Common myeloid progenitor, CD34-positive (primary cell): ENCODE results near the gene KCNB1.
A peak's percentile ranks its signal among the peaks of the same experiment; 100 is the strongest.
"Not testable (repeated sequence)": the region's sequence is repeated elsewhere in the genome, so short reads cannot be mapped to it uniquely, and the experiment has no call there.

Experiments used
- CTCF ChIA-PET: fragments of 350-600 bp; sonication (Branson Sonifier 250); formaldehyde crosslinking; loops from one replicate; lab custom pipeline; 2021; ENCODE audit warnings: antibody characterized with exemption; lab: Charles Lee
- POLR2A ChIA-PET: fragments of 350-600 bp; sonication (Branson Sonifier 250); formaldehyde crosslinking; loops from one replicate; lab custom pipeline; 2021; ENCODE audit warnings: antibody characterized with exemption; lab: Charles Lee
- DNase-seq, 3 donors: peaks; one replicate each; pipeline versions ENCODE4 v3.0.0 to v3.0.0-alpha.2; 2013
- H3K27ac ChIP-seq, 2 experiments: 1 replicate in 1 of 2; 2 replicates in 1 of 2; pipeline ENCODE4 v1.7.0; 2013; ENCODE audit warnings: inconsistent platforms in 2 of 2, low read length in 2 of 2, mild to moderate bottlenecking in 2 of 2, low read depth in 1 of 2, moderate library complexity in 1 of 2; ENCODE audit not compliant: severe bottlenecking in 2 of 2, insufficient read depth in 1 of 2, poor library complexity in 1 of 2
- H3K27me3 ChIP-seq, 5 experiments: replicated peaks in 2 of 5; 1 replicate in 3 of 5; 2 replicates in 2 of 5; pipeline versions ENCODE4 v1.6.1 to v1.7.0; 2013; ENCODE audit warnings: low read length in 4 of 5, mild to moderate bottlenecking in 2 of 5, moderate library complexity in 2 of 5, inconsistent platforms in 1 of 5; ENCODE audit not compliant: insufficient read depth in 5 of 5, control insufficient read depth in 4 of 5
- H3K36me3 ChIP-seq, 4 experiments: 1 replicate in 2 of 4; 2 replicates in 2 of 4; pipeline versions ENCODE4 v1.6.1 to v1.7.0; 2013; ENCODE audit warnings: low read length in 3 of 4, control low read depth in 1 of 4, mild to moderate bottlenecking in 1 of 4; ENCODE audit not compliant: control insufficient read depth in 4 of 4, insufficient read depth in 4 of 4
- H3K4me1 ChIP-seq, 4 experiments: 1 replicate in 3 of 4; 2 replicates in 1 of 4; pipeline versions ENCODE4 v1.6.1 to v1.7.1; 2013; ENCODE audit warnings: low read length in 3 of 4, mild to moderate bottlenecking in 3 of 4, control low read depth in 1 of 4, inconsistent platforms in 1 of 4, moderate library complexity in 1 of 4; ENCODE audit not compliant: control insufficient read depth in 4 of 4, insufficient read depth in 4 of 4; ENCODE audit errors: control extremely low read depth in 1 of 4
- H3K4me3 ChIP-seq, 7 experiments: 1 replicate in 4 of 7; 2 replicates in 3 of 7; pipeline versions ENCODE4 v1.5.1 to v1.7.0; 2013; ENCODE audit warnings: mild to moderate bottlenecking in 7 of 7, low read length in 6 of 7, moderate library complexity in 6 of 7, inconsistent platforms in 2 of 7, low read depth in 2 of 7, control low read depth in 1 of 7; ENCODE audit not compliant: insufficient read depth in 4 of 7, control insufficient read depth in 1 of 7; ENCODE audit errors: extremely low read depth in 1 of 7
- H3K9me3 ChIP-seq, 5 experiments: 1 replicate in 4 of 5; 2 replicates in 1 of 5; pipeline versions ENCODE4 v1.6.1 to v1.7.1; 2013; ENCODE audit warnings: low read length in 4 of 5, mild to moderate bottlenecking in 2 of 5, inconsistent platforms in 1 of 5, low read depth in 1 of 5, moderate library complexity in 1 of 5; ENCODE audit not compliant: control insufficient read depth in 4 of 5, insufficient read depth in 2 of 5; ENCODE audit errors: control extremely low read depth in 1 of 5
- WGBS: methylation state at CpG from one replicate; pipeline ENCODE4 v1.1.5; 2013; ENCODE audit not compliant: insufficient coverage; 5-methylcytosine and 5-hydroxymethylcytosine counted together

KCNB1 gene

DNA sequence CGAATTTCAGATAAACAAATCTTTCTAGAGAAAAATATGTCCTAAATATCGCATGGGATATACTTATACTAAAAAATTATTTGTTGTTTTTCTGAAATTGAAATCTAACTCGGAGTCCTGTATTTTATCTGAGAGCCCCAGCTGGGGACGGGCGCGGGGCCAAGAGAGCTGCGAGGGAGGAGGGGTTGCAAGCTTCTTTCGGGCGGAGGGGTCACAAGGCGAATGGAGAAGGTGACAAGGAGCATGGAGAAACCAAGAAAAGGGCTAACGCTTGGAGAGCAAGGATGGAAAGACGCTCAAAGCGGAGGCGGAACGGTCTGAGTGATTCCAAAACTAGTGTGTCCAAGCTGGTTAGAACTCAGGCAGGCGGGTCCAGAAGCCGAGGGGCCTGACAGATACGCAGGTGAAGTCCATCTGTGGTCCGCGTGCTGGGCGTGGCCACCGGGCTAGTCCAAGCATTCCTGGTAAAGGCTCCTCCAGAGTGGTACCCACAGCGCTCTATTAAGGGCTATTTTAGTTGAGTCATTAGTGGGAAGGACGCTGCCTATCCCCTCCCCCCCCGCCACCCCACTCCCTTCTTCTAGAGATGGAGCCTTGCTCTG, 163.2 kb downstream of the KCNB1 start:
- peak overlapping the region; percentile 43 to 81 (median 71) for H3K4me3 ChIP-seq
- H3K27ac ChIP-seq, result no peak overlapping the region
- DNase-seq, result peak in 2 of 3 donors; percentile 68 to 75
- H3K36me3 ChIP-seq, result no peaks in the 10 kb centered on the region
- peaks cover 0 to 5% (median 0%) of the 10 kb centered on the region in 5 experiments for H3K9me3 ChIP-seq
- H3K27me3 ChIP-seq, result peaks cover 7 to 35% (median 15%) of the 10 kb centered on the region in 5 experiments
- peaks cover 0 to 43% (median 25%) of the 10 kb centered on the region in 4 experiments for H3K4me1 ChIP-seq
- CTCF ChIA-PET, result interaction anchor here (1.1 to 7.5 kb wide), 6 partner anchors 10 to 74 kb away, joined by 3 to 83 read pairs (median 8); no protein-coding TSS in a partner anchor
- POLR2A ChIA-PET, result interaction anchor here (1.0 to 2.0 kb wide), 2 partner anchors 9 to 41 kb away, joined by 3 to 6 read pairs; partner anchors contain the start of gene ZNFX1
- 14% methylated on average over 21 of the region's 25 CpGs for WGBS

DNA sequence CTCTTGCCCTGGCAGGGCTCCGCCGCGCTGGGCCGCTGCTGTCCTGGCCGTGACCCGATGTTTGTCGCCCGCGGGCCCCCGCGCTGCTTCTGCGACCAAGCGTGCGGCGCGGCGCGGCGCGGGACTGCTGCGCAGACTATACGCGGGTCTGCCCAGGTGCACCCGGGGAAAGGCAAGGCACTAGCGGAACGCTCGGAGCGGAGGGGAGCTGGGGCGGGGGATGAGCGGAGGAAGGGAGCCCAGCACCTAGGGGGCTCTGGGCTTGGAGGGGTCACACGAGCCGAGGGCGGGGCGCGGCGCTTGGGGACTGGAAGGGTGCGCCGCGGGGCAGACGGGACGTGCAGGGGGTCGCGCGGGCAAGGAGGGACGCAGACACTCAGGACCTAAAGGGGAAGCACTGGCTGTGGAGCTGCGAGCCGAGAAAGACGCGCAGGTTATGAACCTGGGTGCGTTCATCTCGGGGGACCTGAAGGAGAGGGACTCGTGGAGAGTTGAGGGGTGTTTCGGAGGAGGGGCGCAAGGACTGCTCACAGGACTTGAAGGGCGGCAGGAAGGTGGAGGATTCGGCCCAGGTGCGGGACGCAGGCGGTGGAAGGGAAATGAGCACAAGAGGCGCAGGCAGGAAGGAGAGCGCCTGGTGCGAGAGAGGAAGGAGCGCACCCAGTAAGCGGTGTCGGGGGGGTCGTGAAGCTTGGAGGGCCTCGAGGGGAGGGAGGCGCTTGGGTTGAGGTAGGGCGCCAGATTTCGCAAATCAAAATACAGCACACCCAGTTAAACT, 163.8 kb downstream of the KCNB1 start:
- CTCF ChIA-PET, result interaction anchor here (0.8 to 7.5 kb wide), 7 partner anchors 11 to 74 kb away, joined by 3 to 83 read pairs (median 4); no protein-coding TSS in a partner anchor
- H3K4me3 ChIP-seq, result peak overlapping the region; percentile 43 to 81 (median 71)
- H3K9me3 ChIP-seq, result peaks cover 0 to 5% (median 0%) of the 10 kb centered on the region in 5 experiments
- H3K27me3 ChIP-seq, result peaks cover 7 to 35% (median 15%) of the 10 kb centered on the region in 5 experiments
- H3K36me3 ChIP-seq, result no peaks in the 10 kb centered on the region
- WGBS, result 0% methylated on average over 29 of the region's 70 CpGs
- H3K27ac ChIP-seq, result no peak overlapping the region
- POLR2A ChIA-PET, result interaction anchor here (0.6 to 2.0 kb wide), 5 partner anchors 8 to 1413 kb away, joined by 3 to 6 read pairs (median 3); partner anchors contain the start of genes PARD6B and ZNFX1
- H3K4me1 ChIP-seq, result peaks cover 0 to 37% (median 18%) of the 10 kb centered on the region in 4 experiments
- peak in 2 of 3 donors; percentile 54 to 67 for DNase-seq

DNA sequence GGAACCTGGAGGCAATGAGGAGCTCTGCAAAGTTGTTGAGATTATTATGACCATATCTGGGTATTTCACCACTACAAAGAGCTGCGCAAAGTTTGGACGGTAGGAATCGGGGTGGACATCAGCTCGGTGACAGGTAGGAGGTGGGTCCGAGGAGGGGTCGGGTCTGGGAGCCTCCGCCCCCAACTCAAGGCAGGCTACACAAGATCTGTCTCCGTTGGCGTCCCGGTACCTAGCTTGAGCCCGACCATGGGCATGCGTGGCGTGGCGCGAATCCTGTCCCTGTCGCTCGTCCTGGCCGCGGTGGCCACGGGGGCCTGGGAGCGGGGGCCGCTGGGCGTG, 164.4 kb downstream of the KCNB1 start:
- WGBS, result 4% methylated on average over 22 of the region's 23 CpGs
- Histone ChIP-seq H3K4me3 (peak overlapping the region; percentile 40 to 81 (median 71)), H3K36me3 (no peaks in the 10 kb centered on the region), H3K27ac (no peak overlapping the region), H3K9me3 (peaks cover 0 to 5% (median 0%) of the 10 kb centered on the region in 5 experiments), H3K27me3 (peaks cover 7 to 35% (median 15%) of the 10 kb centered on the region in 5 experiments), H3K4me1 (peaks cover 0 to 34% (median 17%) of the 10 kb centered on the region in 4 experiments)
- POLR2A ChIA-PET, result interaction anchor here (0.8 to 2.0 kb wide), 3 partner anchors 40 to 71 kb away, joined by 3 to 6 read pairs (median 4); partner anchors contain the start of gene ZNFX1
- no peak for DNase-seq
- CTCF ChIA-PET, result interaction anchor here (0.8 to 7.1 kb wide), 4 partner anchors 16 to 73 kb away, joined by 3 to 83 read pairs (median 4); no protein-coding TSS in a partner anchor

DNA sequence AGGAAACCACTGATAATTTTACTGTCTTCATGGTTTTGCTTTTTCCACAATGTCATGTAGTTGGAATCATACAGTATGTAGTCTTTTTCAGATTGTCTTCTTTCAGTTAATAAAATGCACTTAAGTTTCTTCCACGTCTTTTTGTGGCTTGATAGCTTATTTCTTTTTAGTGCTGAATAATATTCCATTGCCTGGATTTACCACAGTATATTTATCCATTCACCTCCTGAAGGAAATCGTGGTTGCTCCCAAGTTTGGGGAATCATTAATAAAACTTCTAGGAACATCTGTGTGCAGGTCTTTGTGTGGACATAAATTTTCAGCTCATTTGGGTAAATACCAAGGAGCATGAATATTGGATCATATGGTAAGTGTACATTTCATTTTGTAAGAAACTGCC, 165.8 kb downstream of the KCNB1 start:
- Histone ChIP-seq H3K27me3 (peaks cover 7 to 35% (median 15%) of the 10 kb centered on the region in 5 experiments), H3K27ac (no peak overlapping the region), H3K9me3 (peaks cover 0 to 5% (median 0%) of the 10 kb centered on the region in 5 experiments), H3K4me3 (no peak overlapping the region), H3K4me1 (peaks cover 0 to 29% (median 17%) of the 10 kb centered on the region in 4 experiments), H3K36me3 (no peaks in the 10 kb centered on the region)
- ChIA-PET POLR2A (no interaction called here), CTCF (no interaction called here)
- WGBS, result no CpG with 5 or more reads among the region's 2 CpGs
- no peak for DNase-seq

DNA sequence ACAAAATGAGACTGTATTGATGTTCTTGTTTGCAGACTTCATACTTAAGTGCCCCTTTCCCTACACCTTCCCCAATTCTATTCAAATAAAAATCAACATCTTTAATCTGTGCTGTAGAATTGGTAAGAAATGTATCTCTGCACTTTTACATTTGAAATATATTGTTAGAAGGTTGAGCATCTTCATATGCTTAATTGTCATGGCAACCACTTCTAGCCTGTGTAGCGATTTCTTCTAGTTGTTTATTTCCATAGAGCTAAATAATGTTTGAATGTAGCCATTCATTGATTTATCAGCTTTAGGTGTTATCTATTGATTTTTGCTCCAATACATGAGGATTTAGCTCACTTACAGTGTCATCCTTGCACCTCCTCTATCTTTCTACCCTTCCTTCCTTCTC, 166.9 kb downstream of the KCNB1 start:
- Histone ChIP-seq H3K27me3 (peaks cover 7 to 30% (median 15%) of the 10 kb centered on the region in 5 experiments), H3K4me3 (no peak overlapping the region), H3K27ac (no peak overlapping the region), H3K4me1 (peaks cover 0 to 24% (median 17%) of the 10 kb centered on the region in 4 experiments), H3K36me3 (no peaks in the 10 kb centered on the region), H3K9me3 (peaks cover 0 to 8% (median 0%) of the 10 kb centered on the region in 5 experiments)
- no peak for DNase-seq
- no CpG with 5 or more reads among the region's 1 CpG for WGBS
- POLR2A ChIA-PET, result no interaction called here
- CTCF ChIA-PET, result interaction anchor here (0.8 kb wide), 1 partner anchor 30 kb away, joined by 3 read pairs; no protein-coding TSS in a partner anchor

DNA sequence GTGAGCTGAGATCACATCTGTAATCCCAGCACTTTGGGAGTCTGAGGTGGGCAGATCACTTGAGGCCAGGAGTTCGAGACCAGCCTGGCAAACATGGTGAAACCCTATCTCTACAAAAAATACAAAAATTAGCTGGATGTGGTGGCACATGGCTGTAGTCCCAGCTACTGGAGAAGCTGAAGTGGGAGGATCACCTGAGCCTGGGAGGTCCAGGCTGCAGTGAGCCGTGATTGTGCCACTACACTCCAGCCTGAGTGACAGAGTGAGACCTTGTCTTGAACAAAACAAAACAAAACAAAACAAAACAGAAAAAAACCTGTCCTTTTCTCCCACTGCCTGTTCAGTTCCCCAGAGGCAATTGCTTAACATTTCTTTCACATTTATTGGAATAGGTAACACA, 168.4 kb downstream of the KCNB1 start:
- not testable (repeated sequence) for H3K4me3 ChIP-seq, DNase-seq, H3K27ac ChIP-seq, H3K36me3 ChIP-seq
- ChIA-PET CTCF (interaction anchor here (1.4 to 2.3 kb wide), 3 partner anchors 10 to 67 kb away, joined by 3 to 7 read pairs (median 4); no protein-coding TSS in a partner anchor), POLR2A (interaction anchor here (0.6 kb wide), 1 partner anchor 62 kb away, joined by 4 read pairs; no protein-coding TSS in a partner anchor)
- Histone ChIP-seq H3K27me3 (peaks cover 7 to 16% (median 10%) of the 10 kb centered on the region in 5 experiments), H3K9me3 (peaks cover 0 to 10% (median 0%) of the 10 kb centered on the region in 5 experiments), H3K4me1 (peaks cover 0 to 12% (median 11%) of the 10 kb centered on the region in 4 experiments)
- 100% methylated on average over 1 of the region's 2 CpGs for WGBS
